Thoracic aorta (tissue), 2 donors: ENCODE data around the gene DLGAP5. TPM values are rescaled to one million over a fixed set of nuclear protein-coding genes. Genes with fewer than 3 reads are reported as not detected.

Experiments
- ATAC-seq: fragments of 150-250 bp; one replicate; pipeline ENCODE4 v1.8.0; 2017; ENCODE audit warnings: low read depth; ENCODE audit not compliant: insufficient number of reproducible peaks, low FRiP score
- DNase-seq: peaks from one replicate; pipeline ENCODE4 v3.0.0-alpha.2; 2020; ENCODE audit warnings: low spot score
- H3K27ac ChIP-seq, 2 donors: fragments of 200-600 bp; sonication (generic); 1 replicate in 1 of 2; 2 replicates in 1 of 2; pipeline ENCODE4 v1.5.1; 2016; ENCODE audit warnings: mild to moderate bottlenecking in 2 of 2, moderate library complexity in 2 of 2
- H3K27me3 ChIP-seq: fragments of 200-600 bp; sonication (generic); replicated peaks from 2 replicates; pipeline ENCODE4 v1.6.0; 2016; ENCODE audit warnings: mild to moderate bottlenecking; ENCODE audit not compliant: insufficient read depth
- H3K36me3 ChIP-seq: fragments of 200-600 bp; sonication (generic); one replicate; pipeline ENCODE4 v1.5.1; 2016
- H3K4me1 ChIP-seq, 2 donors: fragments of 200-600 bp; sonication (generic); 1 replicate in 1 of 2; 2 replicates in 1 of 2; pipeline versions ENCODE4 v1.5.1 to v1.6.0; 2016; ENCODE audit warnings: low read depth in 2 of 2, mild to moderate bottlenecking in 1 of 2; ENCODE audit not compliant: control insufficient read depth in 1 of 2
- H3K4me3 ChIP-seq: fragments of 200-600 bp; sonication (generic); 2 replicates; pipeline ENCODE4 v1.5.1; 2016; ENCODE audit warnings: mild to moderate bottlenecking
- H3K9me3 ChIP-seq: fragments of 200-600 bp; sonication (generic); 2 replicates; pipeline ENCODE4 v1.5.1; 2016
- total RNA-seq, 2 donors: library from RNA; depleted of rRNA; stranded (reverse); fragments of >200 nt; gene quantifications; one replicate each; pipeline versions ENCODE4 v1.1.0 to v1.2.3, GENCODE V29; 2016
- TF ChIP-seq, protein P1 (sequence below): fragments of 200-600 bp; sonication (generic); IDR thresholded peaks from one replicate; pipeline ENCODE4 v1.5.1; 2019; ENCODE audit warnings: antibody characterized with exemption

Gene DLGAP5
- total RNA-seq, 2 donors from 2014 or later = 0.14 TPM; not detected in 1

DNA sequence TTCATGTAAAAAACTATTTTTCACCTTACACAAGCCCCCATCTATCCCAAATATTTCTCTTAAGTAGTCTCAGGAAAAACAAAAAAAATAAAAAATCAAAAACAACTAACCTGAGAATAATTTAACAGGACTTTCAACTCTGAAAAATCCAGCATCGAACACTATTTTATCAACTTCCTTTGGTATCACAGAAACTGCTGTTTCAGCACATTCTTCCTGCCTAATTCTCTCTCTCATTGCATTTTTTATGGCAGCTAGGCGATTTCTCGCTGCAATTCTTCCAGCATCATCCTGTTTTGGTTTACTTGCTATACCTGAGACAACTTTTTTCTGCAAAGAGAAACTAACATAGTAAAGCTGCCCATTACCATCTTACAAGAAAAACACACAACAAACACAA, 33.0 kb downstream of the DLGAP5 start:
- Histone ChIP-seq H3K36me3 (no peaks in the 10 kb centered on the region), H3K27me3 (no peaks in the 10 kb centered on the region), H3K27ac (no peak overlapping the region), H3K9me3 (no peaks in the 10 kb centered on the region), H3K4me3 (no peak overlapping the region), H3K4me1 (no peaks in the 10 kb centered on the region)
- TF ChIP-seq, protein P1, sequence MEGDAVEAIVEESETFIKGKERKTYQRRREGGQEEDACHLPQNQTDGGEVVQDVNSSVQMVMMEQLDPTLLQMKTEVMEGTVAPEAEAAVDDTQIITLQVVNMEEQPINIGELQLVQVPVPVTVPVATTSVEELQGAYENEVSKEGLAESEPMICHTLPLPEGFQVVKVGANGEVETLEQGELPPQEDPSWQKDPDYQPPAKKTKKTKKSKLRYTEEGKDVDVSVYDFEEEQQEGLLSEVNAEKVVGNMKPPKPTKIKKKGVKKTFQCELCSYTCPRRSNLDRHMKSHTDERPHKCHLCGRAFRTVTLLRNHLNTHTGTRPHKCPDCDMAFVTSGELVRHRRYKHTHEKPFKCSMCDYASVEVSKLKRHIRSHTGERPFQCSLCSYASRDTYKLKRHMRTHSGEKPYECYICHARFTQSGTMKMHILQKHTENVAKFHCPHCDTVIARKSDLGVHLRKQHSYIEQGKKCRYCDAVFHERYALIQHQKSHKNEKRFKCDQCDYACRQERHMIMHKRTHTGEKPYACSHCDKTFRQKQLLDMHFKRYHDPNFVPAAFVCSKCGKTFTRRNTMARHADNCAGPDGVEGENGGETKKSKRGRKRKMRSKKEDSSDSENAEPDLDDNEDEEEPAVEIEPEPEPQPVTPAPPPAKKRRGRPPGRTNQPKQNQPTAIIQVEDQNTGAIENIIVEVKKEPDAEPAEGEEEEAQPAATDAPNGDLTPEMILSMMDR = no peak
- ATAC-seq = no peak
- DNase-seq = no peak

DNA sequence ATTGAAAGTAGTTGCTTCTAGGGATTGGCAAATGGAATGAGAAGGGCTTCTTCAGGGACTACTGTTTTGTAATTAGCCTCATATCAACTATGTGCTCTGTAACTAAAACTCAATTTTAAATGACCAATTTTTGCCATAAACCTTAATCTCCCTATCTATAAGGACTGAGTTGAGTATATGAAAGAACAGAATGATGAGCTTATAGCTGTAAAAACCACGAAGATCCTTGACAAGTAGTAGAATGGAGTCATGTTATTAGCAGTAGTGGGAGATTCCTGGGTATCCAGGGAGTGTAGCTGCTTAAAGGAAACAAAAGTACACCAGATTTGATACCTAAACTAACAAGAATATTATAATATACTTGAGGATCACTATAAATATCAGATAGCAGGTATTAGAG, 34.3 kb downstream of the DLGAP5 start:
- no peak for DNase-seq
- ATAC-seq = no peak
- H3K4me1 ChIP-seq = no peaks in the 10 kb centered on the region
- H3K9me3 ChIP-seq = no peaks in the 10 kb centered on the region
- no peaks in the 10 kb centered on the region for H3K27me3 ChIP-seq
- no peak overlapping the region for H3K4me3 ChIP-seq
- H3K36me3 ChIP-seq = no peaks in the 10 kb centered on the region
- H3K27ac ChIP-seq = no peak overlapping the region
- TF ChIP-seq, protein P1 = no peak

DNA sequence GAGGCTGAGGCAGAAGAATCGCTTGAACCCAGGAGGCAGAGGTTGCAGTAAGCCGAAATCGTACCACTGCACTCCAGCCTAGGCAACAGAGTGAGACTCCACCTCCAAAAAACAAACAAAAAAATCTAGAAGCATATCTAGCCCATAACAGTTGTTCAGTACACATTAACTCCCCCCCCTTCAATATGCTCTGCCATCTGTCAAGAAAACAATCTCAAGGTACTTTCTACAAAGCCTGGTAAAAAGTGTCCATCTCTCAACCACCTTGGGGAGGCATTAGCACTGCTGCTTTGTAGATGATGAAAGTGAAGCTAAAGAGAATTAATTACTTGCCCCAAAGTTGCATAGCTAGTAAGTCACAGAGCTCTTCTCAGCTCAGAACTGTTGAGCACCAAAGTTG, 37.4 kb downstream of the DLGAP5 start:
- no peak overlapping the region for H3K27ac ChIP-seq
- no peaks in the 10 kb centered on the region for H3K36me3 ChIP-seq
- H3K27me3 ChIP-seq = no peaks in the 10 kb centered on the region
- DNase-seq (no peak), ATAC-seq (no peak)
- no peak overlapping the region for H3K4me3 ChIP-seq
- H3K9me3 ChIP-seq = no peaks in the 10 kb centered on the region
- TF ChIP-seq, protein P1 = no peak
- H3K4me1 ChIP-seq = no peaks in the 10 kb centered on the region

DNA sequence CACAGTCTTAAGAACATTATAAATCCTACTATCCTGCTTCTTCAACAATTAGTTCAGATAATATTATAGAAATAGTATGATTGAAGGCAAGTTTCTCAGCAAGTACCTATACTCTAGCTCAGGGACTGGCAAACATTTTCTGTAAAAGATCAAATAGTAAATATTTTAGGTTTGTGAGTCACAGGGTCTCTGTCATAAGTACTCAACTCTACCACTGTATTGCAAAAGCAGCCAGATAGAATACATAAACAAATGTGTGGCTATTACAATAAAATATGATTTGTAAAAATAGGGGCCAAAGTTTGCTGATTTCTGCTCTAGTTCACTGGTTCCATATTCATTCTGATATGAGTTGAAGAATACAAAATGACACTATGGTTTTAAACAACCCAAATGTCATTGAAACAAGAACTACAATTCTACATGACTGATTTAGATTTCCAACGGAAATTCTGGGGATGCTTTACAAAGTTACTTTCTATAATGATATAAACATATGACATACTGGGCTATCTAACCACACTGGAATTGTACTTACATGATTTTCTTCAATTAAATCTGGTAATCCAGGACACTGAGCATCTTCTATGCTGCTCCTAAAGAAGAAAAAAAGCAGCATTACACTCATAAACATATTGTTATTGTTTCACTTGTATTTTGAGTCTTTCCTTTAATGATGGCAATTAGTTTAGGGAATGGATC, 39.2 kb downstream of the DLGAP5 start:
- H3K9me3 ChIP-seq = no peaks in the 10 kb centered on the region
- no peaks in the 10 kb centered on the region for H3K27me3 ChIP-seq
- H3K4me1 ChIP-seq = no peaks in the 10 kb centered on the region
- H3K4me3 ChIP-seq = no peak overlapping the region
- no peak for DNase-seq
- no peaks in the 10 kb centered on the region for H3K36me3 ChIP-seq
- ATAC-seq = no peak
- TF ChIP-seq, protein P1 = no peak
- no peak overlapping the region for H3K27ac ChIP-seq

DNA sequence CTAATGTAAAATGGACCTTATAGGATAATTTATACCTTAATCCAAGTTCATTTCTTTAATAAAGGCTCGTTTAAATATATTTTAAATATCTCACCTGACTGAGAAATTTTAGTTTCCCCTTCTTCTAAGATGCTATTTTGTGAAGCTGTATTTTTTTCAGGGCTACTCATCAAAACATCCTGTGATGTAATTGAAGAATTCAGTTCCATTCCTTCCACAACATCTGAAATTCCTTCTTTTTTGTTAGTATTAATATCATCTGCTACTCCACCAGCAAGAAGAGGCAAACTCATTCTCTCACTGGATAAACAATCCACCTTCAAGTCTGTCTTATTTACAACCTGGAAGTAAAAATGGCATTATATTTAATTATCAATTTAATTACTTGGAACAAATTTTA, 39.8 kb downstream of the DLGAP5 start:
- Histone ChIP-seq H3K36me3 (no peaks in the 10 kb centered on the region), H3K4me3 (no peak overlapping the region), H3K4me1 (no peaks in the 10 kb centered on the region), H3K27ac (no peak overlapping the region), H3K9me3 (no peaks in the 10 kb centered on the region), H3K27me3 (no peaks in the 10 kb centered on the region)
- TF ChIP-seq, protein P1 = no peak
- DNase-seq (no peak), ATAC-seq (no peak)
